GM23338 (cell line): Measurements from ENCODE around the gene RBM45. TPM values are rescaled to one million over a fixed set of nuclear protein-coding genes. Genes with fewer than 3 reads are reported as not detected.
A peak's percentile ranks its signal among the peaks of the same experiment; 100 is the strongest.

Experiments
- ATAC-seq: fragments of 200-7000 bp; cut with Tn5 transposase; 3 replicates; pipeline ENCODE4 v1.9.1; 2020
- DNase-seq: peaks from one replicate; pipeline ENCODE4 v3.0.0-alpha.2; 2015; ENCODE audit warnings: low spot score
- H2AFZ ChIP-seq: fragments of 200-600 bp; sonication (generic); 2 replicates; pipeline ENCODE4 v1.8.0; 2016; ENCODE audit warnings: antibody characterized with exemption, mild to moderate bottlenecking, moderate library complexity
- H3F3A ChIP-seq: fragments of 200-600 bp; sonication (generic); replicated peaks from 2 replicates; pipeline ENCODE4 v1.8.0; 2017; ENCODE audit warnings: antibody characterized with exemption, mixed run types, low read depth
- H3K27ac ChIP-seq: fragments of 200-600 bp; sonication (generic); 2 replicates; pipeline ENCODE4 v1.6.1; 2016; ENCODE audit warnings: low read depth
- H3K27me3 ChIP-seq: fragments of 200-600 bp; sonication (generic); 2 replicates; pipeline ENCODE4 v1.8.0; 2016; ENCODE audit warnings: mild to moderate bottlenecking, mixed run types, moderate library complexity; ENCODE audit not compliant: insufficient read depth
- H3K36me3 ChIP-seq: fragments of 200-600 bp; sonication (generic); 2 replicates; pipeline ENCODE4 v1.8.0; 2016; ENCODE audit warnings: mild to moderate bottlenecking; ENCODE audit not compliant: insufficient read depth
- H3K4me1 ChIP-seq: fragments of 200-600 bp; sonication (generic); 2 replicates; pipeline ENCODE4 v1.8.0; 2016; ENCODE audit warnings: mild to moderate bottlenecking, moderate library complexity; ENCODE audit not compliant: insufficient read depth
- H3K4me2 ChIP-seq: fragments of 200-600 bp; sonication (generic); 2 replicates; pipeline ENCODE4 v1.7.1; 2017; ENCODE audit warnings: mixed run types
- H3K4me3 ChIP-seq: fragments of 200-600 bp; sonication (generic); 2 replicates; pipeline ENCODE4 v1.6.1; 2016; ENCODE audit warnings: mixed run types
- H3K79me2 ChIP-seq: fragments of 200-600 bp; sonication (generic); replicated peaks from 2 replicates; pipeline ENCODE4 v1.8.0; 2017; ENCODE audit warnings: mild to moderate bottlenecking; ENCODE audit not compliant: insufficient read depth
- H3K9me2 ChIP-seq: fragments of 200-600 bp; sonication (generic); 2 replicates; pipeline ENCODE4 v1.8.0; 2017; ENCODE audit not compliant: insufficient read depth
- H4K20me1 ChIP-seq: fragments of 200-600 bp; sonication (generic); replicated peaks from 2 replicates; pipeline ENCODE4 v1.8.0; 2017; ENCODE audit warnings: mild to moderate bottlenecking; ENCODE audit not compliant: insufficient read depth
- H3K27ac Mint-ChIP-seq: 2 replicates; pipeline ENCODE4 v1.8.0; 2020; ENCODE audit warnings: inconsistent platforms, mild to moderate bottlenecking, moderate library complexity, mixed read lengths
- H3K27me3 Mint-ChIP-seq: 3 replicates; pipeline ENCODE4 v1.8.0; 2022; ENCODE audit warnings: low read depth, mild to moderate bottlenecking, moderate library complexity, mixed read lengths, inconsistent platforms; ENCODE audit not compliant: insufficient read depth, poor library complexity
- H3K36me3 Mint-ChIP-seq: 3 replicates; pipeline ENCODE4 v1.8.0; 2021; ENCODE audit warnings: low read depth, mild to moderate bottlenecking, inconsistent platforms, moderate library complexity, mixed read lengths
- H3K4me1 Mint-ChIP-seq: 3 replicates; pipeline ENCODE4 v1.8.0; 2020; ENCODE audit warnings: mild to moderate bottlenecking, inconsistent platforms, mixed read lengths
- H3K4me3 Mint-ChIP-seq: 3 replicates; pipeline ENCODE4 v1.8.0; 2021; ENCODE audit warnings: moderate library complexity, mild to moderate bottlenecking, inconsistent platforms, mixed read lengths
- H3K9me3 Mint-ChIP-seq: 3 replicates; pipeline ENCODE4 v1.8.0; 2020; ENCODE audit warnings: moderate library complexity, mild to moderate bottlenecking, inconsistent platforms, mixed read lengths
- CREB1 ChIP-seq: fragments of 250-450 bp; sonication (Bioruptor Pico); IDR thresholded peaks from 2 replicates; pipeline ENCODE4 v1.5.0; 2020; ENCODE audit warnings: low read depth, mild to moderate bottlenecking, moderate library complexity
- ETS1 ChIP-seq: IDR thresholded peaks from 2 replicates; pipeline ENCODE4 v1.6.1; 2016; ENCODE audit warnings: antibody characterized with exemption
- EZH2 ChIP-seq: fragments of 200-600 bp; sonication (generic); IDR thresholded peaks from one replicate; pipeline ENCODE4 v1.8.0; 2017; ENCODE audit warnings: antibody characterized with exemption, mild to moderate bottlenecking, low read depth; ENCODE audit not compliant: unreplicated experiment
- EZH2phosphoT487 ChIP-seq: fragments of 200-600 bp; sonication (generic); IDR thresholded peaks from one replicate; pipeline ENCODE4 v1.8.1; 2018; ENCODE audit warnings: antibody characterized with exemption; ENCODE audit not compliant: unreplicated experiment
- NANOG ChIP-seq: IDR thresholded peaks from 2 replicates; pipeline ENCODE4 v1.6.1; 2016; ENCODE audit warnings: antibody characterized with exemption, borderline replicate concordance
- POLR2AphosphoS5 ChIP-seq: IDR thresholded peaks from 2 replicates; pipeline ENCODE4 v1.6.1; 2016; ENCODE audit warnings: antibody characterized with exemption, low read depth
- ZNF331 ChIP-seq: fragments of 250-450 bp; sonication (Bioruptor Pico); IDR thresholded peaks from 2 replicates; pipeline ENCODE4 v1.5.0; 2020; ENCODE audit warnings: low read depth, mild to moderate bottlenecking, moderate library complexity
- ZNF462 ChIP-seq: fragments of 250-450 bp; sonication (Bioruptor Pico); IDR thresholded peaks from 2 replicates; pipeline ENCODE4 v1.5.0; 2020; ENCODE audit warnings: mild to moderate bottlenecking, moderate library complexity
- polyA plus RNA-seq: library from polyadenylated mRNA; unstranded; fragments of >200 nt; fragmentation: Nextera tagmentation; extraction: Ambion mirVana; gene quantifications from 2 replicates; pipeline ENCODE4 v1.2.1, GENCODE V29; 2016
- total RNA-seq: library from RNA; depleted of rRNA; stranded (reverse); fragments of >200 nt; shearing (Covaris generic); gene quantifications from 2 replicates; pipeline ENCODE4 v1.2.3, GENCODE V29; 2014

The RBM45 gene
- total and polyA plus RNA-seq, 2 experiments from 2014 or later = 15.8 to 17.1 TPM

GRCh38 chr2:178072383-178073301 lies 39.6 kb upstream of the RBM45 start, which contains the start of gene PDE11A:
PDE11A (minus strand) TSS chr2:178072777; CDS start chr2:178072437, 340 bp downstream.
- no peaks in the 10 kb centered on the region for H4K20me1 ChIP-seq
- no peaks in the 10 kb centered on the region for H3K79me2 ChIP-seq
- H3K9me3 Mint-ChIP-seq = no peaks in the 10 kb centered on the region
- H3K9me2 ChIP-seq = peaks cover 4% of the 10 kb centered on the region; the same call in 1 of the 2 replicates
- no peaks in the 10 kb centered on the region for H3F3A ChIP-seq
- DNase-seq = peak; percentile 94
- no peak for TF ChIP-seq EZH2
- peak; percentile 33; the same call in 1 of the 2 replicates for TF ChIP-seq POLR2AphosphoS5
- no peak for TF ChIP-seq NANOG
- no peak for TF ChIP-seq EZH2phosphoT487
- TF ChIP-seq CREB1 (CRISPR knock-in tag) = peak; percentile 34; the same call in 1 of the 2 replicates
- peak within 1 kb of the TSS; percentile 89 for H3K4me3 Mint-ChIP-seq
- peak within 1 kb of the TSS; percentile 97 for H3K4me2 ChIP-seq
- peak within 1 kb of the TSS; percentile 100 for H2AFZ ChIP-seq
- ATAC-seq = peak; percentile 98
- peaks cover 14% of the 10 kb centered on the region for H3K27me3 Mint-ChIP-seq
- H3K27me3 ChIP-seq = peaks cover 33% of the 10 kb centered on the region
- peaks cover 9% of the 10 kb centered on the region for H3K4me1 Mint-ChIP-seq
- H3K27ac Mint-ChIP-seq = no peak within 1 kb of the TSS
- H3K4me3 ChIP-seq = peak within 1 kb of the TSS; percentile 90
- no peak within 1 kb of the TSS for H3K27ac ChIP-seq
- peaks cover 6% of the 10 kb centered on the region; the same call in 1 of the 2 replicates for H3K4me1 ChIP-seq
- H3K36me3 Mint-ChIP-seq = no peaks in the 10 kb centered on the region
- H3K36me3 ChIP-seq = no peaks in the 10 kb centered on the region

- peaks cover 9% of the 10 kb centered on the region for H3K4me1 Mint-ChIP-seq
- Histone ChIP-seq H3K9me2 (peaks cover 7% of the 10 kb centered on the region; the same call in 1 of the 2 replicates), H4K20me1 (no peaks in the 10 kb centered on the region), H3K36me3 (no peaks in the 10 kb centered on the region), H3K4me3 (no peak overlapping the region), H2AFZ (peak overlapping the region; percentile 30; the same call in 1 of the 2 replicates), H3K4me1 (peaks cover 6% of the 10 kb centered on the region; the same call in 1 of the 2 replicates), H3F3A (no peaks in the 10 kb centered on the region), H3K4me2 (no peak overlapping the region), H3K27me3 (peaks cover 33% of the 10 kb centered on the region), H3K27ac (no peak overlapping the region), H3K79me2 (no peaks in the 10 kb centered on the region)
- peaks cover 15% of the 10 kb centered on the region for H3K27me3 Mint-ChIP-seq
- DNase-seq (no peak), ATAC-seq (no peak)
- no peak overlapping the region for H3K27ac Mint-ChIP-seq
- no peaks in the 10 kb centered on the region for H3K36me3 Mint-ChIP-seq
- no peak for TF ChIP-seq EZH2phosphoT487
- no peak for TF ChIP-seq ETS1
- no peak for TF ChIP-seq EZH2
- TF ChIP-seq ZNF331 (CRISPR knock-in tag) = no peak
- no peak for TF ChIP-seq ZNF462 (CRISPR knock-in tag)
- TF ChIP-seq NANOG = no peak
- H3K4me3 Mint-ChIP-seq = no peak overlapping the region
- no peaks in the 10 kb centered on the region for H3K9me3 Mint-ChIP-seq
Measured at GRCh38 chr2:178074123-178075005, 37.9 kb upstream of the RBM45 start.
